Dendritic cell treated with granulocyte-macrophage colony-stimulating factor and Interleukin-4, amounts not matched to agents 40 ng/mL and 50 ng/mL, for 4 days (primary cell): ENCODE measurements around the gene CCDC167.

Experiments used
- H3K27ac Mint-ChIP-seq: one replicate; pipeline ENCODE4 v1.8.0; 2022; ENCODE audit warnings: mild to moderate bottlenecking, mixed read lengths
- H3K27me3 Mint-ChIP-seq: one replicate; pipeline ENCODE4 v1.8.0; 2022; ENCODE audit warnings: mild to moderate bottlenecking, mixed read lengths
- H3K36me3 Mint-ChIP-seq: one replicate; pipeline ENCODE4 v1.8.0; 2022; ENCODE audit warnings: low read depth, mixed read lengths
- H3K4me1 Mint-ChIP-seq: one replicate; pipeline ENCODE4 v1.8.0; 2022; ENCODE audit warnings: low read depth, mixed read lengths
- H3K4me3 Mint-ChIP-seq: one replicate; pipeline ENCODE4 v1.8.0; 2022; ENCODE audit warnings: mild to moderate bottlenecking, moderate library complexity, mixed read lengths
- H3K9me3 Mint-ChIP-seq: one replicate; pipeline ENCODE4 v1.8.0; 2022; ENCODE audit warnings: mixed read lengths
- intact Hi-C: fragments of 100-400 bp; cut with micrococcal nuclease; formaldehyde crosslinking; loops from one replicate; pipeline ENCODE4 v1.15.0; 2022

The CCDC167 gene

GRCh38 chr6:37536491-37537190, 36.9 kb upstream of the CCDC167 start:
- Mint-ChIP-seq H3K9me3 (no peaks in the 10 kb centered on the region), H3K27ac (no peak overlapping the region), H3K27me3 (peaks cover 81% of the 10 kb centered on the region), H3K4me1 (no peaks in the 10 kb centered on the region), H3K36me3 (no peaks in the 10 kb centered on the region), H3K4me3 (no peak overlapping the region)
- intact Hi-C loops: no loop called here

GRCh38 chr6:37535759-37536490, 36.2 kb upstream of the CCDC167 start:
- no peaks in the 10 kb centered on the region for H3K36me3 Mint-ChIP-seq
- H3K27ac Mint-ChIP-seq: no peak overlapping the region
- H3K27me3 Mint-ChIP-seq: peaks cover 81% of the 10 kb centered on the region
- H3K4me3 Mint-ChIP-seq: no peak overlapping the region
- no peaks in the 10 kb centered on the region for H3K9me3 Mint-ChIP-seq
- intact Hi-C loops: no loop called here
- H3K4me1 Mint-ChIP-seq: no peaks in the 10 kb centered on the region

GRCh38 chr6:37535428-37535758, 35.7 kb upstream of the CCDC167 start:
- Mint-ChIP-seq H3K36me3 (no peaks in the 10 kb centered on the region), H3K4me3 (no peak overlapping the region), H3K4me1 (no peaks in the 10 kb centered on the region), H3K27me3 (peaks cover 84% of the 10 kb centered on the region), H3K9me3 (no peaks in the 10 kb centered on the region), H3K27ac (no peak overlapping the region)
- intact Hi-C loops: no loop called here

- Mint-ChIP-seq H3K4me1 (no peaks in the 10 kb centered on the region), H3K9me3 (no peaks in the 10 kb centered on the region), H3K4me3 (no peak overlapping the region), H3K27me3 (peaks cover 83% of the 10 kb centered on the region), H3K27ac (no peak overlapping the region), H3K36me3 (no peaks in the 10 kb centered on the region)
- intact Hi-C loops: no loop called here
These were observed 35.2 kb upstream of the CCDC167 start for GRCh38 chr6:37534893-37535292.

- Mint-ChIP-seq H3K27me3 (peaks cover 66% of the 10 kb centered on the region), H3K9me3 (no peaks in the 10 kb centered on the region), H3K4me3 (no peak overlapping the region), H3K27ac (no peak overlapping the region), H3K4me1 (no peaks in the 10 kb centered on the region), H3K36me3 (no peaks in the 10 kb centered on the region)
- intact Hi-C loops: no loop called here
These were observed 32.4 kb upstream of the CCDC167 start for GRCh38 chr6:37532122-37532521.

- H3K36me3 Mint-ChIP-seq: no peaks in the 10 kb centered on the region
- no peaks in the 10 kb centered on the region for H3K4me1 Mint-ChIP-seq
- intact Hi-C loops: no loop called here
- no peak overlapping the region for H3K4me3 Mint-ChIP-seq
- H3K9me3 Mint-ChIP-seq: no peaks in the 10 kb centered on the region
- peaks cover 64% of the 10 kb centered on the region for H3K27me3 Mint-ChIP-seq
- no peak overlapping the region for H3K27ac Mint-ChIP-seq
These were observed 31.8 kb upstream of the CCDC167 start for GRCh38 chr6:37531437-37532036.

GRCh38 chr6:37531026-37531425, 31.3 kb upstream of the CCDC167 start:
- H3K9me3 Mint-ChIP-seq: no peaks in the 10 kb centered on the region
- H3K27ac Mint-ChIP-seq: no peak overlapping the region
- H3K4me3 Mint-ChIP-seq: no peak overlapping the region
- no peaks in the 10 kb centered on the region for H3K4me1 Mint-ChIP-seq
- H3K27me3 Mint-ChIP-seq: peaks cover 60% of the 10 kb centered on the region
- intact Hi-C loops: no loop called here
- no peaks in the 10 kb centered on the region for H3K36me3 Mint-ChIP-seq

GRCh38 chr6:37530297-37530696, 30.6 kb upstream of the CCDC167 start:
- Mint-ChIP-seq H3K36me3 (no peaks in the 10 kb centered on the region), H3K4me3 (no peak overlapping the region), H3K27ac (no peak overlapping the region), H3K27me3 (peaks cover 57% of the 10 kb centered on the region), H3K9me3 (no peaks in the 10 kb centered on the region), H3K4me1 (no peaks in the 10 kb centered on the region)
- intact Hi-C loops: no loop called here

GRCh38 chr6:37528541-37528940, 28.8 kb upstream of the CCDC167 start:
- Mint-ChIP-seq H3K4me3 (no peak overlapping the region), H3K36me3 (no peaks in the 10 kb centered on the region)

GRCh38 chr6:37525460-37526357, 26.0 kb upstream of the CCDC167 start:
- Mint-ChIP-seq H3K4me3 (no peak overlapping the region), H3K27ac (no peak overlapping the region)

More at GRCh38 chr6:37528541-37528940, 28.8 kb upstream of the CCDC167 start:
- Mint-ChIP-seq H3K4me1 (no peaks in the 10 kb centered on the region), H3K9me3 (no peaks in the 10 kb centered on the region), H3K27ac (no peak overlapping the region), H3K27me3 (peaks cover 50% of the 10 kb centered on the region)
- intact Hi-C loops: no loop called here

GRCh38 chr6:37524970-37525318, 25.3 kb upstream of the CCDC167 start:
- H3K9me3 Mint-ChIP-seq: no peaks in the 10 kb centered on the region
- no peak overlapping the region for H3K4me3 Mint-ChIP-seq
- H3K27me3 Mint-ChIP-seq: peaks cover 50% of the 10 kb centered on the region
- no peak overlapping the region for H3K27ac Mint-ChIP-seq
- intact Hi-C loops: no loop called here
- H3K36me3 Mint-ChIP-seq: no peaks in the 10 kb centered on the region
- no peaks in the 10 kb centered on the region for H3K4me1 Mint-ChIP-seq

More at GRCh38 chr6:37525460-37526357, 26.0 kb upstream of the CCDC167 start:
- Mint-ChIP-seq H3K36me3 (no peaks in the 10 kb centered on the region), H3K4me1 (no peaks in the 10 kb centered on the region), H3K9me3 (no peaks in the 10 kb centered on the region), H3K27me3 (peaks cover 52% of the 10 kb centered on the region)
- intact Hi-C loops: no loop called here

GRCh38 chr6:37524025-37524969, 24.6 kb upstream of the CCDC167 start:
- H3K4me1 Mint-ChIP-seq: no peaks in the 10 kb centered on the region

GRCh38 chr6:37523412-37523811, 23.7 kb upstream of the CCDC167 start:
- no peak overlapping the region for H3K27ac Mint-ChIP-seq
- no peaks in the 10 kb centered on the region for H3K9me3 Mint-ChIP-seq
- H3K27me3 Mint-ChIP-seq: peaks cover 59% of the 10 kb centered on the region
- H3K4me3 Mint-ChIP-seq: no peak overlapping the region
- intact Hi-C loops: no loop called here
- H3K36me3 Mint-ChIP-seq: no peaks in the 10 kb centered on the region
- H3K4me1 Mint-ChIP-seq: no peaks in the 10 kb centered on the region

More at GRCh38 chr6:37524025-37524969, 24.6 kb upstream of the CCDC167 start:
- Mint-ChIP-seq H3K36me3 (no peaks in the 10 kb centered on the region), H3K27ac (no peak overlapping the region), H3K4me3 (no peak overlapping the region), H3K27me3 (peaks cover 52% of the 10 kb centered on the region), H3K9me3 (no peaks in the 10 kb centered on the region)
- intact Hi-C loops: no loop called here
